NCI-H1930 (cell line): ENCODE results near the gene RAB40B.
A peak's percentile ranks its signal among the peaks of the same experiment; 100 is the strongest.

Experiments used
- DNase-seq, 2 experiments: peaks; one replicate each; lab custom pipeline; 2025; lab: John Stamatoyannopoulos, UW

RAB40B gene

DNA sequence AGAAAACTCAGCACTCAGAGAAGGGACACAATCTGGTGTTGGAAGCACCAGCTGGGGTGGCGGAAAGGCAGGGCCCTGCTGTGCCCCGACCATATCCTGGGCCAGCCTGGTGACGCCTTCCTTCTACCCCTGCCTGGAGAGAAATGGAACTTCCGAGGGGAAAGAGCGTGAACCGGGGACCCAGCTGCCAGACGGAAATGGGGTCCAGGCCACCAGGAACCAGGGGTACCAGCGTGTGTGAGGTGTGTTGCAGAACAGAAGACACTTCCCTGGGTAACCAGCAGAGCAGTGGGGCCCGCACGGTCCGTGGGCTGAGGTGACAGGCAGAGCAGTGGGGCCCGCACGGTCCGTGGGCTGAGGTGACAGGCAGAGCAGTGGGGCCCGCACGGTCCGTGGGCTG, 6.8 kb downstream of the RAB40B start:
- no peak for DNase-seq

DNA sequence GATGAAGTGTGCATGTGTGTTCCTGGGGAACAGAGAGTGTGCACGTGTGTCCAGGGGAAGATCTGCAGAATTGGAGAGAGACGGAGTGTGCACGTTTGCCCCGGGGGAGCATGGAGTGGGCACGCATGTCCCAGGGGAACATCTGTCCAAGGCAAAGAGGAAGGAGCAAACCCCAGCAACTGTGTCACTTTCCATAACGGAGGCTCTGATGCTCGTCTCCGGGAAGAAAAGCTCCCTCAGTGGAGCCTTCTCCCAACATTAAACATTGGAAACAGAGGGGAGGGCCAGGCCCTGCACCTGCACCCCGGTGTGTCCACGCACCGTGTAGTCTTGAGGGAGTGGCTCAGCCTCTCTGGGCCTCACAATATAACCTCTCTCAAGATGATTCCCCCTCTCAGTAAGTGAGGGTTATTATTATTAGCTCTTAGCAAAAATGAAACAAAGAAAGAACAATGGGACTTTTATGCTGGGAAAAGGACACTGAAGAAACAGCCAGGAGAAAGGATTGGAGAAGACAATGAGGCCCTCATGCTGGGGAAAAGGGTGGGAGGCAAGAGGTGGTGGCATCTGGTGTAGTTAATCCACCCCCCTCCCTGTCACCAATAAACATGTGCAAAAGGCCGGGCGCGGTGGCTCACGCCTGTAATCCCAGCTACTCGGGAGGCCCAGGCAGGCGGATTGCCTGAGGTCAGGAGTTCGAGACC, 7.6 kb downstream of the RAB40B start:
- no peak for DNase-seq

DNA sequence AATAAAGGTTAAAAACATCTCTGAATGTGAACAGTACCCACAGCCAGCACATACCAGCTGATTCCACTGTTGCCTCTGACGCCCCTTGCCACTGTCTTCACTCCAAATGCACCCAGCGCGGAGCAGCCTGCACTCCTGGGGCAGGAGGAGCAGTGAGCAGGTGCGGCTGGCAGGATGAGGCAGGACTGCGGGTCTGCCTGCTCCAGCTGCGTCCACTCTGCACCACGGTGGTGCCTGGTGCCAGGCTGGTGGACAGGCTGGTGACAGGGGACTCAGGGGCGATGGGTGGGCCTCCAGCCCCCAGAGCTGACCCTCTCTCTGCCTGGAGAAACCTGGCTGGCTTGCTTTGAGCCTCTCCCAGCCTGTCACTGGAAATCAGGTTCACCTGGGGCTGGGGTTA, 9.4 kb downstream of the RAB40B start:
- DNase-seq: no peak

DNA sequence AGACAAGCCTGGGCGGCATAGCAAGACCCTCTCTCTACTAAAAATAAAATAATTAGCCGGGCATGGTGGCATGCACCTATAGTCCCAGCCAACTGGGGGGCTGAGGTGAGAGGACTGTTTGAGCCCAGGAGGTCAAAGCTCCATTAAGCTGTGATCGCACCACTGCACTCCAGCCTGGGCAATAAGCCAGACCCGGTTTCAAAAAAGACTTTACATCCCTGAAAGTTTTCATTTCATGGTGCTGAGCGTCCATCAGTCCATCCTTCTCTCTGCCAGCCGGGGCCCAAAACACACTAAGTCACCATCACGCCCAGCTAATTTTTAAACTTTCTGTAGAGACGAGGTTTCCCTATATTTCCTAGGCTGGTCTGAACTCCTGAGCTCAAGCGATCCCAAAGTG, 10.6 kb downstream of the RAB40B start:
- no peak for DNase-seq

DNA sequence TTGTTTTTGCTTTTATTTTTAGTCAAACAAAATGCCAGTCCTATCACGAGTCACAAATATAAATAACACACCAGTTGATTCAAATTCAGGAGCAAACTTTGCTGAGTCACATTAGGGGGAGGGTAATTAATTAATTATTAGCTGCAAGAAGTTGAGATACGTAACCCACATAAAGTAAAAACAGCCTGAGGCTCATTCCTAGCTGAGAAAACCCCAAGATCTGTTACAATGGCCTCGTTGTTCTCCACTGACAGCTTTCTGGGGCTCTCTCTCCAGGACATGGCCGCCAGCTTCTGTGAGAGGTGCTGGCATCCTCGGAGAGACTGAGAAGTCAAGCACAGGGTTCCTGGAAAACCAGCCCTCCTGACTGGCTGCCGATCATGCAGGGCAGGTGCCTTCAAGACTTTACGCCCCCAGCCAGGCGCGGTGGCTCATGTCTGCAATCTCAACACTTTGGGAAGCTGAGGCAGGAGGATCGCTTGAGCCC, 11.1 kb downstream of the RAB40B start:
- no peak for DNase-seq

DNA sequence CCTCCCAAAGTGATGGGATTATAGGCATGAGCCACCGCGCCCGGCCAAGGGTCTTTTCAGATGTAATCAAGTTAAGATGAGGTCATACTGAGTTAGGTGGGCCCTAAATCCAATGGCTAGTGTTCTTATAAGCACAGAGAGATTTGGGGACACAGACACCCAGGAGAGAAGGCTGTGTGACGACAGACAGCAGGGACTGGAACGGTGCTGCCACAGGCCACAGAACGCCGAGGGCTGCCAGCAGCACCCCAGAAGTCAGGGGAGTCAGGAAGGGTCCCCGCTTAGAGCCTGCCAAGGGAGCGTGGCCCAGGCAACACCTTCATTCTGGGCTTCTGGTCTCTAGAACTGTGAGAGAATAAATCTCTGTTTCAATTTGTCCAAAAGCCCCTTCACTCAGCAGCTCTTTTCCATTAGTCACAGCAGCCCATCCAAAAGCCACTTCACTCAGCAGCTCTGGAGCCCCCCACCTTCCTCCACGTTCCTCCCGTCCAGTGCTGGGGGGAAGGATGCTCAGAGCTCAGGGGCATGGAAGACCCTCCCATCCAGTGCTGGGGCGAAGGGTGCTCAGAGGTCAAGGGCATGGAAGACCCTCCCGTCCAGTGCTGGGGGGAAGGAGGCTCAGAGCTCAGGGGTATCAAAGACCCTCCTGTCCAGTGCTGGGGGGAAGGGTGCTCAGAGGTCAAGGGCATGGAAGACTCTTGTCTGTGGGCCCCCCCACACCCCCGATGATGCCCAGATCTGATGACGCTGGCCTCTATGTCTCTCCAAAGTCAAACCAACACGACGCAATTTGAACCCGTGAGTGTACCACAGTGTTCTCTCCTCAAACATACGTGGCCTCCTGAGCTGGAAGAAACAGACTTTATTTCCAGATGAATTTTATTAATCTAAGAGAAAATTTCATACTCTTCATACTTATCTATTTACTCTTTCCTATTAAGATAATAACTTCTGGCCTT, 11.9 kb downstream of the RAB40B start:
- DNase-seq: no peak

DNA sequence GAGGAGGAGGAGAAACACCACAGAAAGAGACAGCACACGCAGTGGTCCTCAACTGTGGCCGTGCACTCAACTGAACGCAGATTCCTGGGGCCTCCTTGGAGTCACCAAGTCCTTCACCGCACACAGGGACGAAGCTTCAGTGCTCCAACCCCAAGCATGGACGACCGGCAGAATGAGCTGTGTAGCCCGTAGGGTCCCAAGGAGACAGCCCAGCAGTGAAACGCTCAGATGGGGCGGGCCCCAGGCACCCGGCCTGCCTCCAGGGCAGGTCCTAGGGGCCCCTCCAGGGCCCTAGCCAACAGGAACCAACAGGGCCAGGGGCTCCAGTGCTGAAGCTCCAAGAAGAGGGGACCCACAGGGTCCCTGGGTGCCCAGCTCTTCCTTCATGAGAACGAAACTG, 13.2 kb downstream of the RAB40B start:
- DNase-seq: no peak

DNA sequence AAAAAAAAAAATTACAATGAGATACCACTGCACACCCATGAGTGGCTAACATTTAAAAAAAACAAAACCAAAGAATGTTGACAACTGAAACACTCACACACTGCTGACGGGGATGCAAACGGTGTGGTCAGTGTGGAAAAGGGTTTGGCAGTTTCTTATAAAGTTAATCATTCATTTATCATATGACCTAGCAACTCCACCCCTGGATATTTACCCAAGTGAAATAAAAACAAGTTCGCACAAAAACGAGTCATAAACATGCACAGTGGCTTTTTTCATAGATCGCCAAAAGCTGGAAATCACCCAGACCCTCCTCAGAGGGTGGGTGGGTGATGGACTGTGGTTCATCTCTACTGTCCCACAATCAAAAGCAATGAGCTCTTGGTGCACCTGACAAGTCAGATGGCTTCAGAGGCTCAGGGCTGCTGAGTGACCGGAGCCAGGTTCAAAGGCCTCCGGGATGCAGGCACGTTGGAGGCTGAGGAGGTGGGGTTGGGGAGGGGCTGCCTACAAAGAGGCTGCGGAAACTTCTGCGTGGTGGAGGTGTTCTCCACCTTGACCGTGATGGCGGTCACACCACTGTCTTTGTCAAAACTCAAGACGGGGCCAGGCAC, 14.2 kb downstream of the RAB40B start:
- no peak for DNase-seq

DNA sequence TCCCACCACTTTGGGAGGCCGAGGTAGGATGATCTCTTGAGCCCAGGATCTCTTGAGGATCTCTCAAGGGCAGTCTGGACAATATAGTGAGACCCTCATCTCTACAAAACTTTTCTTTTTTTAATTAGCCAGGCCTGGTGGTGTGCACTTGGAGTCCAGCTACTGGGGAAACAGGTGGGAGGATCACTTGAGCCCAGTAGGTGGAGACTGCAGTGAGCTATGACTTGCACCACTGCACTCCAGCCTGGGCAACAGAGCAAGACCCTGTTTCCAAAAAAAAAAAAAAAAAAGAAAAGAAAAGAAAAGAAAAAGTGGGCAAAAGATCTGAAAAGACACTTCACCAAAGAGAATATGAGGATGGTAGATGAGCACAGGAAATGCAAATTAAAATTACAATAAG, 15.0 kb downstream of the RAB40B start:
- no peak for DNase-seq

DNA sequence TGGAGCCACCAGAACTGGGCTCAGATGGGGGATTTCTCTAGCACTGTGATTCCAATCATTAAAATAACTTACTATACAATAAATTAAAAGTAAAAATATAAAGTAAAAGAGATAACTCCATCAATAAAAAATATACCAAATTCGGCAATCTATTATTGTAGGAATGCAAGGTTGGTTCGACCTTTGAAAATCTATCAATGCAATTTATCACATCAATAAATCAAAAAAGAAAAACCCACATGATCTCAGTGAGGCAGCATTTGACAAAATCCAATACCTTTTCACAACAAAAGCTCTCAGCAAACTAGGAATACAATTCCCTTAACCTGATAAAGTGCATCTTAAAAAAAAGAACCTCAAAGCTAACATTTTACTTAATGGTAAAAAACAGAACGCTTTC, 17.0 kb downstream of the RAB40B start:
- no peak for DNase-seq

DNA sequence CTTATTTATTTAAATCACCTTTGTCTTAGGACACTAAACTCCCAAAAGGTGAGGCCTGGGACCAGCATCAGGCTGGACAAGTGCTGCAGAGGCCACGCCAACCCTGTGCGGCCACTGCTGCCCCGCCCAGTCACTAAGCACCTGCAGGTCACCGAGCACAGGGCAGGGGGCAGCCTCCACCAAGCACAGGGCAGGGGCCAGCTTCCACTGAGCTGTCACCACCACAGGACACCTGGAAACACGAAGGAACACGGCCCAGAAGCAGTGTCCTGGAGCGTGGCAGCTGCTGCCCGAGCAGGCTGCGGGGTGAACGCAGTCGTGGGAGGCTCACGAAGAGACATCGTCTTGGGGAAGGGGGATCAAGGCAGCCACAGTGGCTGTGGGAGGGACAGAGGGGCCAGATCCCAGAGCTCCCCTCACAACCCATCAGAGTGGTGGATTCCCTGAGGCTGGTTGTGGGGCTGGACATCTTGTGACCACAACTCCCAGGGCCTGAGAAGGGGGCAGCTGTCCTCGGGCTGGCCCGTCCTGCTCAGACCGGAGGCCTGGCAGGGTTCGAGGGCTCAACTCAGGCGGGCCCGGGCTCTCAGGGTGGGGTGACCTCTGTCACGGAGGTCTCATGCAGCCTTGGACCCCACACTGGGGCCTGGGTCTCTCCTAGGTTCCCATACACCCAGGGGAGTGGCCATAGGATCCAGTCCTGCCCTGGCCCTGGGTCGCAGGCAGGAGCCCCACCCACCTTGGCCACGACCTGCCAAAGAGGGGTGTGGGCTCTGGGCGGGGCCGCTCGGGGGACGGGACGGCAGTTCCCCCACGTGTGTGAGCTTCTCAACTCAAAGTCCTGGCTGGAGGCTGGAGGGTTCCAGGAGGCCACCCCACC, 18.7 kb downstream of the RAB40B start:
- DNase-seq: no peak

DNA sequence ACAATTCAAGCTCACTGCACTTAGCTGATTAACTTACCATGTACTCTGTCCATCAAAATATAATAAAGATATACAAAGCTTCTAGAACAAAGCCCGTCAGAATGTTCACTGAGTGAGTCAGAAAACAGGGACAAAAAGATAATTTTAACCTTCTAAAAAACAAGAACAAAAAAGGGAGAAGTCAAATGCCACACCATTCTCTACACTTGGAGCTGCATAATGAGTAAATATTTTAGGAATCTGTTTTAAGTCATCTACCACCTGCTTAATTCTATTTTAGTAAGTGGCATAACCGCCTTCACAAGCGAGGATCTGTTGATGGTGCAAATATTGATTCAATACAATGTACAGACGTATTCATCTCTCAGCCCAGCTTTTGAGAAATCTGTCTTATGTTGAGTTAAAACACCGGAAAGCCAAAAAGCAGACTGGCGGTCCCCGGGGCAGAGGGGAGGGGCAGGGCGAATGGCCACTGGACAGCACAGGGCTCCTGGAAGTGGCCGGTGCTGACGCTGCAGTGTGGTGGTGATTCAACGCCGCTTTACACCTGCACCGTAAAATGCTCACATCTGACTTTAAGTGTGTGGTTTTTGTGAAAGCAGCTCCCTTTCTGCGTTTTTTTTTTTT, 20.1 kb downstream of the RAB40B start:
- peak in 1 of 2 experiments; percentile 46 for DNase-seq

DNA sequence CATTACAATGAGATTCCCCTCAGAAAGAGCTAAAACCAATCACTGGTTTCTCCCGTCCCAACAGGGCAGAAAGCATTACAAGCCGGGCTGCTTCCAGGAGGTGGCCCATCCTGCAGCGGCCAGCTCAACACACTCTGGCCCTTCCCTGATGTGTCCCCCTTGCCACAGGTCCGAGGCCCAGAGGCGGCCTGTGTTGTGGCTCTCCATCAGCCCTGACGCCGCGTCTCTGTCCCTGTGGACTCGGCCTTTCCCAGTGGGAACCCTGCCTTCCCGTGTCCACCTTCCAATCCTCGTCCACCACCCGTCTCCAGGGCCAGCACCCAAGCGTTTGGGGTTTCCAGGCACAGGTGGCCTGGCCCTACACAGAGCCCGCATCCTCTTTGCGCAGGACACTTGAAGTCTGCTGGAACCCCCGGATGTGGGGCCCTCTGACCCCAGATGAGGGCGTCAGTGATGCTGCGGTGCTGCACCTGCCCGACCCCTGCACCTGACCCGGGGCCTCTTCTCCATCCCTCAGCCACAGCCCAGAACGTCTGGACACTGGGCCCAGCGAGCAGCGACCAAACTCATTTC, 21.1 kb downstream of the RAB40B start:
- DNase-seq: no peak

DNA sequence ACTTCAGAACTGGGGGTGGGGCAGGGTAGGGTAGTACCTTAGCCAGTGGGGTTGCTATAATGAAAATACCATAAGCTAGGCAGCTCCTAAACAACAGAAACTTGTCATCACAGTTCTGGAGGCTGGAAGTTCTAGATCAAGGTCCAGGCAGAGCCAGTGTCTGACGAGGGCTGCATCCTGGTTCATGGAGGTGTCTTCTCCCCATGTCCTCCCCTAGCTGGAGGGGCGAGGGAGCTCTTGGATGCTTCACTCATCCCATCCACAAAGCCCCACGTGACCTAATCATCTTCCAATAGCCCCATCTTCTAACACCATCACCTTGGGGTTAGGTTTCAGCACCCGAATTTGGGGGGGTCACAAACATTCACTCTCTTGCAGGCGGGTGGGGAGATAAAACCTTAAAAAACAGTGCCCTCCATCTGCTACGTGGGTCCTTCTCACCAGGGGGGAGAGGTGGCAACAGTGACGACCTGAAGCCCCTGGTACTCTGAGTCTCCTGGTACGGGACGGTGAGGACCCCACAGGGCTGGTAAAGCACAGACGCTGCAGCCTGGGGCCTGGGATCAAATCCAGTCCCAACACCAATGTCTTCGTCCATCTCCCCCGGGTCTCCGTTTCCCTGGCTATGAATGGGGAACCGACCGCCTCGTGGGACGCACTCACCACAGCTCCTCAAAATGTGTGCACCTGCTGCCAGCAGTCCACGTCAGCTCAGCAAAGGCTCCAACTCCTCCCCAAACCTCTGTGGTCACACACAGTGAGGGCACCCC, 22.8 kb downstream of the RAB40B start:
- no peak for DNase-seq

DNA sequence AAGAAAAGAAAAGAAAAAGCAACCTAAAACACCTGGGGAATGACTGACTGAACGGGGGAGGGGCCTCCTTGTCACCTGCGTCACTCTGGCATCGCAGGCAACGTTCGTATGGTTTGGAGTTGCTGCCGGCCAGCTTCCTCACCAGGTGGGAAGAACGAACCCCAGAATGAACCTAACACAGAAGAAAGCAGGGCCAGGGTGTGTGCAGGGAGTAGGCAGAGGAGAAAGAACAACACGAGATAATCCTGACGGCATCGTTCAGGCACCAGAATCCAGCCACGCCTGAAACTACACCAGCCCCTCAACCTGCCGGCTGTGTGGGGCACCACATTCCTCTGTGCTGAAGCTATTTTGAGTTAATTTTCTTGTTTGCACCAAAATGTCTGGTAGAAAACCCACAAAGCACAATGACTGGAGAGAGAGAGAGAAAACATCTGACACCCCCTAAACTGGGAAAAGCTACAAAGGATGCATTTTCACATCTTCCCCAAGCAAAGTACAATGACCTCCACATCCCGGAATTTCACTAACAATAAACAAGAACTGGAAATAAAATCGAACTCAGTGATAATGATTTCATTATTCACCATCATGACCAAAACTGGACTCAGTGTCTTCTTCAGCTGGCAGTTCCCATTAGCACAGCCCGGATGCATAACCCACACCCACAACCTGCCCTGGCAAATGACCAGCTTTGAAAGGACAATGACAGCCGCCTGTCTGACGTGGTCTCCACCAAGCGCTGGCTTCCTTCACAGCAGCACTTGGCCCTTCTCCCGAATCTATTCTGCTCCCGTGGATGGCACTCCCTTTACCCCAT, 23.6 kb downstream of the RAB40B start:
- DNase-seq: no peak

DNA sequence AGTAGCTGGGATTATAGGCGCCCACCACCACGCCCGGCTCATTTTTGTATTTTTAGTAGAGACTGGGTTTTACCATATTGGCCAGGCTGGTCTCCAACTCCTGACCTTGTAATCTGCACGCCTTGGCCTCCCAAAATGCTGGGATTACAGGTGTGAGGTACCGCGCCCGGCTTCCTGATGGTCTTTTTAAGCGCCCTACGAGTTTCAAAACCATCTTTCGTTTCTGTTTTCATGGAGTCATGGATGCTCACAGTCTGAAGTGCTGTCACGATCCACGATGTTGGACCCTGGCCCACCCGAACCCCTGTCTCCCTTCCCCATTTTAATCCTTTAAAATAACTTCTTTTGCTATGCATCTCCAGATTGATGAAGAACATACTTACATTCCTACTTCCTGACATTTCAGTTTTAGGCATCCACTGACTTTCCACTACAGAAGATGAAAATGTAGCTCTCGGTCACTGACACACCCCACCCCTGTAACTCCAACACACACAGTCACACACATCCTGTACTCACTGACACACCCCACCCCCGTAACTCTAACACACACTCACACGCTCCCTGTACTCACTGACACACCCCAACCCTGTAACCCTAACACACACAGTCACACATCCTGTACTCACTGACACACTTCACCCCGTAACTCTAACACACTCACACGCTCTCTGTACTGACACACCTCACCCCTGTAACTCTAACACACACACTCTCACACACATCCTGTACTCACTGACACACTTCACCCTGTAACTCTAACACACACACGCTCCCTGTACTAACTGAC, 27.6 kb downstream of the RAB40B start:
- DNase-seq: no peak

DNA sequence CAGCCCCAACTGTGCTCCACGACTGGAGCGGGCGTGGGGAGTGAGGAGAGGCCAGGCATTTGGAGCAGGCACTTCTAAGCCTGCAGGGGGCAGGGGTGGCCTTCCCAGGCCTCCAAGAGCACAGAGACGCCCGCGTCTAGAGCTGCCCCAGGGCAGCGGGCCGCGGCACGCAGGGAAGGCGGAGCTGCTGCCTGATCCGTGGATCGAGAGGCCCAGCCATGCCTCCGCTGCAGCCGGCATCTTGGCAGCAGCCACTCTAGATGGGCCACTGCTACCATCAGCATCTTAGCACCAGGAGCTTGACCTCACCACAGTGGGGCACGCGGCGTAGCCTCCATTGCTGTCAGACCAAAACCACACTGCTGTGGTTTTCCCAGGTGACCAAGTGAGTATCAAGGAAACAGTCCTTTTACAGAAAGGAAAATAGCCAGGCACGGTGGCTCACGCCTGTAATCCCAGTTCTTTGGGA, 29.8 kb downstream of the RAB40B start:
- no peak for DNase-seq

DNA sequence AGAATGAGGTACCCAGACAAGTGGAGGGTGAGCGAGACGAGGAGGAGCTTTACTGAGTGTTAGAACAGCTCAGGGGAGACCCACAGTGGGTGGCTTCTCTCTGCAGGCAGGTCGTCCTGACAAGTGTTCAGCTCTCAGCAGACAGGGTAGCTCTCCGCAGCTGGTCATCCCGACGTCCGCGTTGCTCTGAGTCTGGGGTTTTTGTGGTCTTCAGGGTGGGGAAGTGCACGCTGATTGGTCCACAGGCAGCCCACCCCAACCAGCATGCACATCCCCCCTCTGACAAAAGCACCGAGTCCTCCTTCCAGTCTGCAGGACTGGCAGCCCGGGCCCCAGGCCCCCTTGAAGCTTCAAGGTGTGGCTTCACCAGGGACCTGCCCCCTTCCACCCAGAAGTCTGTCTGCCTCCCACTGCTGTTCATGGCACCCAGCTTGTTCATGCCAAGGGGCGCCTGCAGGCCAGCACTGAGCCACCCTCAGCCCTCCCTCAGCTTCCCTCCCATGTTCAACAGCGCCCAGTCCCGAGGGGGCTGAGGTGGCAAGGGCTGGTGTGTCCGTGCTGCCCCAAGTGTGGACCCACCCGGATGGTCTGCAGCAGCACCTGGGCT, 30.4 kb downstream of the RAB40B start:
- no peak for DNase-seq
